K562 (cell line): ENCODE data around the gene PSMA8. TPM values are rescaled to one million over a fixed set of nuclear protein-coding genes. Genes with fewer than 3 reads are reported as not detected.

Experiments used
- CBX8 ChIP-seq: fragments of 200-600 bp; sonication (generic); IDR thresholded peaks from 2 replicates; pipeline ENCODE4 v1.6.1; 2012; ENCODE audit warnings: borderline replicate concordance, mixed run types, low read depth, mild to moderate bottlenecking, moderate library complexity, mixed read lengths, low read length, control low read depth, inconsistent platforms; ENCODE audit not compliant: poor library complexity, severe bottlenecking; ENCODE audit errors: extremely low read depth
- GATA2 ChIP-seq: sonication (generic); formaldehyde crosslinking; IDR thresholded peaks from 2 replicates; pipeline ENCODE4 v1.4.0; 2020; ENCODE audit warnings: mild to moderate bottlenecking, missing genetic modification reagents
- KAT2B ChIP-seq: IDR thresholded peaks from one replicate; pipeline ENCODE4 v1.6.1; 2012; ENCODE audit warnings: low read depth, mild to moderate bottlenecking, control low read depth, inconsistent platforms, low read length, moderate library complexity
- PML ChIP-seq: IDR thresholded peaks from 2 replicates; pipeline ENCODE4 v1.6.1; 2012; ENCODE audit warnings: low read length, inconsistent platforms
- SMARCA4 ChIP-seq: fragments of 450-650 bp; IDR thresholded peaks from 2 replicates; pipeline ENCODE4 v1.6.1; 2016
- SMARCB1 ChIP-seq: IDR thresholded peaks from 2 replicates; pipeline ENCODE4 v1.6.1; 2011; ENCODE audit warnings: improper control_type of control experiment, low read depth; ENCODE audit not compliant: insufficient read length
- ZNF124 ChIP-seq: sonication (generic); formaldehyde crosslinking; IDR thresholded peaks from 2 replicates; pipeline ENCODE4 v1.8.1; 2022; ENCODE audit warnings: missing genetic modification reagents
- ZNF274 ChIP-seq: IDR thresholded peaks from 2 replicates; pipeline ENCODE4 v1.6.1; 2011; ENCODE audit warnings: low read depth, mild to moderate bottlenecking, low read length, moderate library complexity, borderline replicate concordance
- ZNF316 ChIP-seq: fragments of 450-650 bp; IDR thresholded peaks from 2 replicates; pipeline ENCODE4 v1.6.1; 2016
- polyA plus RNA-seq, 8 experiments: library from polyadenylated mRNA; depleted of rRNA in 4 of 8; stranded (reverse) in 5 of 8; unstranded in 3 of 8; fragments of >200 nt; fragmentation: Nextera tagmentation in 2 of 8; fragmentation: Illumina TruSeq in 1 of 8; extraction: Ambion mirVana in 2 of 8; extraction: Trizol in 1 of 8; gene quantifications; 2 replicates each; pipeline versions ENCODE4 v1.2.1 to v1.2.3, GENCODE V29; 2011 to 2014; ENCODE audit warnings: inconsistent platforms in 1 of 8, missing spikeins in 1 of 8
- total RNA-seq, 7 experiments: library from RNA; depleted of rRNA in 6 of 7; stranded (reverse); fragments of >200 nt in 6 of 7; fragmentation: Illumina TruSeq in 2 of 7; extraction: Trizol in 2 of 7; gene quantifications; 2 replicates each; pipeline versions ENCODE4 v1.2.1 to v1.2.3, GENCODE V29; 2011 to 2021; ENCODE audit warnings: low replicate concordance in 1 of 7
- TF ChIP-seq, protein P1 (sequence below): fragments of 450-650 bp; IDR thresholded peaks from 2 replicates; pipeline ENCODE4 v1.6.1; 2016; ENCODE audit warnings: low read depth

The PSMA8 gene
- total and polyA plus RNA-seq, 9 of the 15 experiments (the other 6 are each of a cell fraction or from before 2014, with no cell fraction given) = not detected

GRCh38 chr18:26088487-26088886 lies 45.2 kb upstream of the PSMA8 start (continued):
- TF ChIP-seq, protein P1, sequence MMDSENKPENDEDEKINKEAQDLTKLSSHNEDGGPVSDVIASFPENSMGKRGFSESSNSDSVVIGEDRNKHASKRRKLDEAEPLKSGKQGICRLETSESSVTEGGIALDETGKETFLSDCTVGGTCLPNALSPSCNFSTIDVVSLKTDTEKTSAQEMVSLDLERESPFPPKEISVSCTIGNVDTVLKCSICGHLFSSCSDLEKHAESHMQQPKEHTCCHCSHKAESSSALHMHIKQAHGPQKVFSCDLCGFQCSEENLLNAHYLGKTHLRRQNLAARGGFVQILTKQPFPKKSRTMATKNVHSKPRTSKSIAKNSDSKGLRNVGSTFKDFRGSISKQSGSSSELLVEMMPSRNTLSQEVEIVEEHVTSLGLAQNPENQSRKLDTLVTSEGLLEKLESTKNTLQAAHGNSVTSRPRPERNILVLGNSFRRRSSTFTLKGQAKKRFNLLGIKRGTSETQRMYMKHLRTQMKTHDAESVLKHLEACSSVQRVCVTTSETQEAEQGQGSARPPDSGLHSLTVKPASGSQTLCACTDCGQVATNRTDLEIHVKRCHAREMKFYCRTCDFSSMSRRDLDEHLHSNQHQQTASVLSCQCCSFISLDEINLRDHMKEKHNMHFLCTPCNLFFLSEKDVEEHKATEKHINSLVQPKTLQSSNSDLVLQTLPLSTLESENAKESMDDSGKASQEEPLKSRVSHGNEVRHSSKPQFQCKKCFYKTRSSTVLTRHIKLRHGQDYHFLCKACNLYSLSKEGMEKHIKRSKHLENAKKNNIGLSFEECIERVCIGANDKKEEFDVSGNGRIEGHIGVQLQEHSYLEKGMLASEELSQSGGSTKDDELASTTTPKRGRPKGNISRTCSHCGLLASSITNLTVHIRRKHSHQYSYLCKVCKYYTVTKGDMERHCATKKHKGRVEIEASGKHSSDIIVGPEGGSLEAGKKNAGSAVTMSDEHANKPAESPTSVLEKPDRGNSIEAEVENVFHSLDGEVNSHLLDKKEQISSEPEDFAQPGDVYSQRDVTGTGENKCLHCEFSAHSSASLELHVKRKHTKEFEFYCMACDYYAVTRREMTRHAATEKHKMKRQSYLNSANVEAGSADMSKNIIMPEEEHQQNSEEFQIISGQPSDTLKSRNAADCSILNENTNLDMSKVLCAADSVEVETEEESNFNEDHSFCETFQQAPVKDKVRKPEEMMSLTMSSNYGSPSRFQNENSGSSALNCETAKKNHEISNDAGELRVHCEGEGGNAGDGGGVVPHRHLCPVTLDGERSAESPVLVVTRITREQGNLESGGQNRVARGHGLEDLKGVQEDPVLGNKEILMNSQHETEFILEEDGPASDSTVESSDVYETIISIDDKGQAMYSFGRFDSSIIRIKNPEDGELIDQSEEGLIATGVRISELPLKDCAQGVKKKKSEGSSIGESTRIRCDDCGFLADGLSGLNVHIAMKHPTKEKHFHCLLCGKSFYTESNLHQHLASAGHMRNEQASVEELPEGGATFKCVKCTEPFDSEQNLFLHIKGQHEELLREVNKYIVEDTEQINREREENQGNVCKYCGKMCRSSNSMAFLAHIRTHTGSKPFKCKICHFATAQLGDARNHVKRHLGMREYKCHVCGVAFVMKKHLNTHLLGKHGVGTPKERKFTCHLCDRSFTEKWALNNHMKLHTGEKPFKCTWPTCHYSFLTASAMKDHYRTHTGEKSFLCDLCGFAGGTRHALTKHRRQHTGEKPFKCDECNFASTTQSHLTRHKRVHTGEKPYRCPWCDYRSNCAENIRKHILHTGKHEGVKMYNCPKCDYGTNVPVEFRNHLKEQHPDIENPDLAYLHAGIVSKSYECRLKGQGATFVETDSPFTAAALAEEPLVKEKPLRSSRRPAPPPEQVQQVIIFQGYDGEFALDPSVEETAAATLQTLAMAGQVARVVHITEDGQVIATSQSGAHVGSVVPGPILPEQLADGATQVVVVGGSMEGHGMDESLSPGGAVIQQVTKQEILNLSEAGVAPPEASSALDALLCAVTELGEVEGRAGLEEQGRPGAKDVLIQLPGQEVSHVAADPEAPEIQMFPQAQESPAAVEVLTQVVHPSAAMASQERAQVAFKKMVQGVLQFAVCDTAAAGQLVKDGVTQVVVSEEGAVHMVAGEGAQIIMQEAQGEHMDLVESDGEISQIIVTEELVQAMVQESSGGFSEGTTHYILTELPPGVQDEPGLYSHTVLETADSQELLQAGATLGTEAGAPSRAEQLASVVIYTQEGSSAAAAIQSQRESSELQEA = no peak
- TF ChIP-seq CBX8 = no peak
- peak; percentile 58 for TF ChIP-seq SMARCB1
- TF ChIP-seq GATA2 (CRISPR knock-in tag) = peak; percentile 61
- 0 out of 2 replicates have a peak, but pooled peaks have one; percentile 31 for TF ChIP-seq SMARCA4
- TF ChIP-seq ZNF124 (CRISPR knock-in tag) = no peak
- TF ChIP-seq ZNF274 = no peak
- peak; percentile 37 for TF ChIP-seq ZNF316
- TF ChIP-seq PML = no peak
- no peak for TF ChIP-seq KAT2B
- TF ChIP-seq, all 486 proteins: peak for 4
